UCSD-AML1 (cell line): ENCODE results near the gene AGO3.
"Not testable (repeated sequence)": the region's sequence is repeated elsewhere in the genome, so short reads cannot be mapped to it uniquely, and the experiment has no call there.

Source experiments
- DNase-seq: peaks from one replicate; lab custom pipeline; 2025; ENCODE audit not compliant: unreplicated experiment; lab: John Stamatoyannopoulos, UW

Gene AGO3

DNA sequence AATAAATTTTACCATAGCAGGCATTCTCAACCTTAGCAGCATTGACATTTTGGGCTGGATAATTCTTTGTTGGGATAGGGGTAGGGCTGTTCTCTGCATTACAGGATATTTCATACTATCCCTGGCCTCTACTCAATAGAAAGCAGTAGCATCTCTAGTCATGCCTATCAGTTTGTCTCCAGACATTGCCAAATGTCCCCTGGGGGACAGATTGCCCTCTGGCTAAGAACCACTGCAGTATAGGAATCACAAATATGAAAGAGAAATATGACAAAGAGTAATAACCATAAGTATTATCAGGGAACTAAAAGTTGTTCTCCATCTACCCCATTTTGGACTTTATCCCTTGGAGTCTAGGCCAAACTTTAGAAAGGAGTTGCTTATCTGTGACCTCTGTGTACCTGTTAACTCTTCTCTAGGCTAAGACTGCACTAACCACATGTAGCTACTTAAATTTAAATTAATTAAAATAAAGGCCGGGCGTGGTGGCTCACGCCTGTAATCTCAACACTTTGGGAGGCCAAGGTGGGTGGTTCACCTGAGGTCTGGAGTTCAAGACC, 76.1 kb downstream of the AGO3 start:
- no peak for DNase-seq

DNA sequence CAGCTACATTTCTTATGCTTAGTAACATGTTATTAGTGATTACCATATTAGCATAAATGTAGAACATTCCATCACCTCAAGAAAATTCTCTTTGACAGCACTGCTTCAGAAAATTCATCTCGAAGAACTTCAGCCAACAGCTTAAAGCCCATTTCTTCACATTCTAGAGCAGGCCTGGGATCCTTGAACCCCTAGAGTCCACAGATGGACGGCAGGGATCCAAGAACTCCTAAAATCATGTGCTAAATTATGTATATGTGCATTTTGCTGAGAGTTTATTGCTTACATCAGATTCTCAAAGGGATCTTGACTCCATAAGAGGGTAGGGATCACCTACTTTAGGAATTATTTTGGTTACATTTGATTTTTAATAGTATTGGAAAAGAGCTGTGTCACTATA, 76.8 kb downstream of the AGO3 start:
- no peak for DNase-seq

DNA sequence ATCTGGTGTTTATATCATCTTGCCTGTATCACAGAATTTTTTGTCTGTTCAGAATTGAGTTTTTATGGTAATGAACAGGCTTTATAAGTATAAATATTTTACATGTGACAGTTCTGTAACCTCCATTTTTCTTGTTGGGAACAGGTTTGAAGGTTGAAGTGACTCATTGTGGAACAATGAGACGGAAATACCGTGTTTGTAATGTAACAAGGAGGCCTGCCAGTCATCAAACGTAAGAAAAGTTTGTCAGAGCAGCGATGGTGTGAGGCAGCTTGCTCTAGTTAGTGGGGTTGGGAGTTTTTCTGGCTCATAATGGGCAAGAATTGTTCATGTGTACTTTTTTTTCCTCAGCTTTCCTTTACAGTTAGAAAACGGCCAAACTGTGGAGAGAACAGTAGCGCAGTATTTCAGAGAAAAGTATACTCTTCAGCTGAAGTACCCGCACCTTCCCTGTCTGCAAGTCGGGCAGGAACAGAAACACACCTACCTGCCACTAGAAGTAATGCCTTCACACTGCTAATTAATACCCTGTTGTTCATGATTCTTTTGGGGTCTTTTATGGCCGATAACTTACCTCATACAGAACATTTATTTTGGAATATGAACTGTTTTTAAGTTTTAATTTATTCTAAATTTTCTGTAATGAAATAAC, 77.8 kb downstream of the AGO3 start:
- DNase-seq: no peak

DNA sequence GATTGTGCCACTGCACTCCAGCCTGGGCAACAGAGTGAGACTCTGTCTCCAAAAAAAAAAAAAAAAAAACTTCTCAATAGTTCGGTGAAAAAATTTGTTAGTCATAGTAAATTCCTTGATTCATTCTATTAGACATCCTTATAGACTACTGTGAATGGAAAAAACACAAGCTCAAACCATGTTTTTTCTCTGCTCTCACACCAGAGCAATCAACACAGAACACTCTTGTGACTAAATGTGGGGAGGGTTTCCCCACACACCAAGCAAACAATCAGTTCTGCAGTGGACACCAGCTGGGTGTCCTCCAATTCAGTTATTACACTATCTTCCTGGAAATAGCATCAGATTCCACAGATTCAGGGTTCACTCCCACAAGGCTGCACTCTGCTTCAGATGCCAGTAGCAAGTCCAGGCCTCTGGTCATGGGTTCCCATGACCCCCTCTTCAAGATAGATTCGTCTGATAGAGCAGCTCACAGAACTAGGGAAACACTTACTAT, 83.9 kb downstream of the AGO3 start:
- no peak for DNase-seq

DNA sequence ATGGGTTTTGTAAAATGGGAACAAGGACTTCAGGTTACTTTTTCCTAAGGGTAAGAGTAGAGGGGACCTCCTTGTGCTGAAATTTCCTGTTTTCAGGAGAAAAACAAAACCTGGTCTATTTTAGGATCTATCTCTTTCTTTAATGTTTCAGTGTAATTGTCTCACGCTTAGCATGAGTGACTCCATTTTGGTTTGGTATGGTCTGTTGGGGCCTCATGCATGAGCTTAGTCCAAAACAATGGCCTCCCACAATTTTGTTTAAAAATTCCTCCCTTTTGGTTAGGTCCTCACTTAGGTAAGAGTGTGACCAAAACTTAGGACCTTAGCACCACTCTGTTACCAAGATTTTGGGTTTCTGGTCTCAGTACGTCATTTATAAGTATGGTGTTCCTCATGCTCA, 85.8 kb downstream of the AGO3 start:
- DNase-seq: no peak

DNA sequence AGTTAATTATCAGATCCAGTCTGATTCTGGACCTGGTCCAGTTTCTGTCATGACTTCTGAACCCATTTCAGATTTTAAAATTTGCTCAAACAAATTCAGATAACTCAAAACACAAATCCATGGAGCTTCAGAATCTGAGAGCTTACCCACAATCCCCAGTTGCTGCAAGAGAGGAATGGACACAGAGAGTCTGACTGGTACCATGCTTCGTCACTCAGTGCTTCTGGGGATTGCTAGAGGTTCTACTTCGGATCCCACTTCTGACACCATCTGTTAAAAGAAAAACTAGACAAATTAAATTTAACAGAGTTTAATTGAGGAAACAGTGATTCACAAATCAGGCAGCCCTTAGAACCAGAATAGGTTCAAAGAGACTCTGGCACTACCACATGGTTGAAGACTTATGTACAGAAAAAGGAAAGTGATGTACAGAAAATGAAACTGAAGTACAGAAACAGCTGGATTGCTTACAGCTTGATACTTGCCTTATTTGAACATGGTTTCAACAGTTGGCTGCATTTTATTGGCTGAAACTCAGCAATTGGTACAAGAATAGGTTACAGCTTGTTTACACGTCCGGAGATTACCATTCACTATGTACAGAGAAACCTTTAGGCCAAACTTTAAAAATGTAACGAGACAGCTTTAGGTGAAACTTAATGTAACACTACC, 92.3 kb downstream of the AGO3 start:
- DNase-seq: no peak

DNA sequence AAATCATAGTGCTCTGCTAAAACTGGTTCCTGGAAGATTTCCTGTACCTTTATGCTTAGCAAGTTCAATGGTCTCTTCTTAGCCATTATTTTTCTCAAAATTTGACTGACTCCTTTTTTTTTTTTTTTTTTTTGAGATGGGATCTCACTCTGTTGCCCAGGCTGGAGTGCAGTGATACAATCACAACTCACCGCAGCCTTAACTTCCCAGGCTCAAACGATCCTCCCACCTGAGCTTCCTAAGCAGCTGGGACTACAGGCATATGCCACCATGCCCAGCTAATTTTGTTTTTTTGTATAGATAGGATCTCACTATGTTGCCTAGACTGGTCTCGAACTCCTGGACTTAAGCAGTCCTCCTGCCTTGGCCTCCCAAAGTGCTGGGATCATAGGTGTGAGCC, 93.1 kb downstream of the AGO3 start:
- DNase-seq: not testable (repeated sequence)

DNA sequence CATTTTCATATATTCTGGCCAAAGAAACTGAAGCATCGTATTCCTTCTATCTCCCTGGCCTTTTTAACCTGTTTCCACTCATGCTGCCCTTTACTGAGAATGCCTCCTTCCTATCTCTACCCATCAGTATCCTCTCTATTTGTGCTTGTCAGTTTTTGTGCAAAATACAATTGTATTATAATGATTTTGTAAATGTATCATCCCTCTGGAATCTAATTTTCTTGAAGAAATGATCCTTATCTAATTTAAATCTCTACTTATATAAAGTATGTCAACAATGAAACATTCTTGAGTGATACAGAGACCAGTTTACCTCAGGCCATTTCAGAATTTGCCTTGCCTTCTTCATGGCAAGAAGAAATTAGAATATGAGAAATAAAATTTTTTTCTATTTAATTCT, 93.9 kb downstream of the AGO3 start:
- no peak for DNase-seq

DNA sequence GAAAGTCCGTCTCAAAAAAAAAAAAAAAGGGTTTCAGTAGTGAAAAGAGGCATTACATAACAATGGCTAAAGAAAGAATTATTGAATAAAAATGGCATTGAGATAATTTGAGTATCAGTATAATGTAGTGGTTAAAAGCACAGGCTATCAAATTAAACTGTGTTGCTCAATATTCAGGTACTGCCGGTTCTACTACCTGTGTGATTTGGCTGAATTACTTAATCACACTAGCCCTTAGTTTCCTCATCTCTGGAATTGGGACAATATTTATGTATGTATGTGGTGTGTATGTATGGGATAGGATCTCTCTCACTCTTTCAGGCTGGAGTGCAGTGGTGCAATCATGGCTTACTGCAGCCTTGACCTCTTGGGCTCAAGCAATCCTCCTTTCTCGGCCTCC, 96.9 kb downstream of the AGO3 start:
- no peak for DNase-seq

DNA sequence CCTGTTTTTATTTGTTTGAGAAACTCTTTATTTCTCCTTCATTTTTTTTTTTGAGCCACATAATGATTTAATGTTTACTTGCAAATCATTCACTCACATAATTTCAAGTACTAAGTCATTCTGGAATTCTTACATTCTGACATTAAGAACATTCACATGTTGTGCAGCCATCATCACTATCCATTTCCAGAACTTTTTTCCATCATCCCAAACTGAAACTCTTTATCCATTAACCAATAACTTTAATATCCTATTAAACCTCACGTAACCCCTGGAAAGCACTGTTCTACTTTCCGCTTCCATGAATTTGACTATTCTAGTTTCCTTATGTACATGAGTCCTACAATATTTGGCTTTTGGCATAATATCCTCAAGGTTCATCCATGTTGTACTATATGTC, 100.5 kb downstream of the AGO3 start:
- no peak for DNase-seq

DNA sequence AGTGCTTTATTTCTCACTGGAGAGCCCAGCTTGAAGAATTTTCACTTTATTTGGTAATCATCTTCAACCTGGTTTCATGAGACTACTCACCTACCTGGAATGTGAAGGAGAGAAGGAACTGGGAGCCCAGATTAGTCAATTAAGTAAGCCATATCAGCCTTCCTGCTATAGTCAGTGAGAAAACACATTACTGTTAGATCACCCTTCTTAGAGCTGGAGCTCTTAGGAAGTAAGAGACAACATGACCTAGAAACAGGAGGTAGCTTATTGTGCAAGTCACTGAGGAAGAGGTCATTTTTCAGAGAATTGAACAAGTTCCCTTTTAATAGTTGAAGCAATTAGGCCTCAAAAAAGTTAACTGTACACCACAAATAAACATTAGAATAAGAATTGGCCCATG, 103.8 kb downstream of the AGO3 start:
- DNase-seq: no peak

DNA sequence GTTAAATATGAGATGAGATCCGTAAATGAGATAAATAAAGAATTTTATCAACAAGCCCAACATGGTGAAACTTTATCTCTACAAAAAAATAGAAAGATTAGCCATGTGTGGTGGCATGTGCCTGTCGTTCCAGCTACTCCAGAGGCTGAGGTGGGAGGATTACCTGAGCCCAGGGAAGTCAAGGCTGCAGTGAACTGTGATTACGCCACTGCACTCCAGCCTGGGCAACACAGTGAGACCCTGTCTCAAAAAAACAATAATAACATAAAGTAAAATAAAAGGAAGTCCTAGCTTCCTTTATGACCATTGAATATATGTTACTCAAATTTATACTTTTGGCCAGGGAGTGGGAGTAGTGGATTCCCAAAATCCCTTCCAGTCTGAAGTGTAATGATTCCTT, 104.2 kb downstream of the AGO3 start:
- no peak for DNase-seq

DNA sequence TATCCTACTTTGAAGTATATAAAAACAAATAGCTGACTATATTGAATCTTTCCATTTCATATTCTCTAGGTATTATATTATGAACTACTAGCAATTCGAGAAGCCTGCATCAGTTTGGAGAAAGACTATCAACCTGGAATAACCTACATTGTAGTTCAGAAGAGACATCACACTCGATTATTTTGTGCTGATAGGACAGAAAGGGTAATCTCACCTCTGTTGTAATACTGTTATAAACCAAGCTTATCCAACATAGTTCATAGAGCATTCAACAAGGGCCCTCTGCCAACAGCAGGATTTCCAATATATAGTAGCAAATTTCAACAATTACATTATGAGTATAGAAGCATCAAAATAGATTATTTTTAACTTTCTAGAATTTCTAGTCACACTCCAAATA, 109.3 kb downstream of the AGO3 start:
- no peak for DNase-seq

DNA sequence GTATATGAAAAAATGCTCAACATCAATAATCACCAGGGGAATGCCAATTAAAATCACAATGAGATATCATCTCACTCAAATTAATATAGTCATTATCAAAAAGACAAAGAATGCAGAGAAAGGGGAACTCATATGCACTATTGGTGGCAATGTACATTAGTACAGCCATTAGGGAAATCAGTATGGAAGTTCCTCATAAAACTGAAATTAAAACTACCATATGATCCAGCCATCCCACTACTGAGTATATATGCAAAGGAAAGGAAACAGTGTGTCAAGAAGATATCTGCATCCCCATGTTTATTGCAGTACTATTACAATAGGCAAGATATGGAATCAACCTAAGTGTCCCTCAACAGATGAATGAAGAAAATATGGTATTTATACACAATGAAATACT, 120.9 kb downstream of the AGO3 start:
- DNase-seq: no peak

DNA sequence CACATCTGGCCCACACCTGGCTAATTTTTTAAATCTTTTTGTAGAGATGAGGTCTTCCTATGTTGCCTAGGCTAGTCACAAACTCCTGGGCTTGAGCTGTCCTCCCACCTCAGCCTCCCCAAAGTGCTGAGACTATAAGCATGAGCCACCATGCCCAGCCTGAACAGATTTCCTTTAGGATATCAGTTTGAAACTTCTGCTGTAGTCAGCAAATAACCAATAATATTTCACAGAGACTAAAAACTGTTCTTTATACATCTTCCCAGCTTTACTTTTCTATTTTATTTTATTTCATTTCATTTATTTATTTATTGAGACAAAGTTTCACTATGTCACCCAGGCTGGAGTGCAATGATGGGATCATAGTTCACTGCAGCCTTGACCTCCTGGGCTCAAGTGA, 123.1 kb downstream of the AGO3 start:
- no peak for DNase-seq

DNA sequence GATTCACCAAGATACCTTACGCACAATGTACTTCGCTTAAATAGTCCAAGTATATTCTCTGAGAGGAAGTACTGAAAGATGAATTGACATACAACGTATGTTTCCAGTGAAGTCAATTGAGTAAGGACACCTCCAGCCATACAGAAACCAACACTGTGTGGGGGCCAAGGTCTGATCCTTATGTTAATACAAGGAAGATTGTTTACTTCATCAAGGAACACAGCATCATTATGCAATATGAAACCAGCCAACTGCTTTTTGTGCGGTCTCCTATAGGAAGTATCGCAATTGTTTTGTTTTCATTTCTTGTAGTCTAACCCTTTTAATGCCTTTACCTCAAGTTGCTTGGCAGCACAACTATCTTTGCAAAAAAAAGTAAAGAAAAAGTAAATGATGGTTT, 124.8 kb downstream of the AGO3 start:
- DNase-seq: no peak

DNA sequence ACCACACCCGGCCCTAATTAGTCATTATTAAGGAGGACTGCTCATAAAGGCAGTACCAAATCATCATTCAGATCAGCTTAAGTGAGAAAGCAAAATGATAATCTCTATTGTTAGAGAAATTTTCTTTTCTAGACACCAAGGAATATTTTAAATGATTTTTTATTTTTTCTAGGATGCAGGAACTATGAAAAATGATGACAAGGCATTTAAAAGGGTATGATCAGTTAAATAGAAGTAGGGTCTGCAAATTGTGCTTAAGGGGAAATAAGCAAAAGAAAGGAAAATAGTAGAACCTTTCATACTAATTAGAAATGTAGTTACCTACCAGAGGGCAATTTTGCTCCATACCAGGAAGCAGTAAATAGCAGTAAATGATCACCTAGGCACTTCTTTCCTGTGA, 131.4 kb downstream of the AGO3 start:
- DNase-seq: no peak

DNA sequence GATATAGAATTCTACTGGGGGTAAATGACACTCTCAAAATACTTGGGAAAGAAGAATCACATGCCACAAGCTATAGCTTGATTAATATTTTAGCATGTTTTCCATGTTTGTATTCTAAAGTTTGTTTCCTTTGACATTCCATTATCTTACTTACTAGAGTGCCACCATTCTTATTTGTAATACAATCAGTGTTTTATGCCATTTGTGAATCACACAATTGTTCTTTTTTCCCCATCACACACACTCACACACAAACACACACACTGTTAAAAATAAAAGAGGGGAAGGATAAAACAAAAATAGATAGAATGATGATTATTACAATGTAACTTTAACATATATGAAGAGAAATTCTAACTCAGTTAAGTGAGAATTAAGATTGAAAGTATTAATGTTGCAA, 137.0 kb downstream of the AGO3 start:
- no peak for DNase-seq

DNA sequence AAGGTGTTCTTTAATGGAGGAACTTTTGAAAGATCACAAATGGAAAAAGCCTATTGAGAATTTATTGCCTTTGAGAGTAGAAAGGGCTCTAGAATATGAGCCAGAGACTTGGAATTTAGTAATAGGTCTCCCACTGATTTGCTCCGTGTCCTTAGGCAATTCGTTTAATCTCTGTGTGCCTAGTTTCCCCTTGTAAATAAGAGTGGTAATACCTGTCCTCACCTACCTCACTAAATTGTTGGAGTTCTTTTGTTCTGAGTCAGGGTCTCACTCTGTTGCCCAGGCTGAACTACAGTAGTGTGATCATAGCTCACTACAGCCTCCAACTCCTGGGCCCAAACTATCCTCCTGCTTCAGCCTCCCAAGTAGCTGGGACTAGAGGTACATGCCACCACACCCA, 138.0 kb downstream of the AGO3 start:
- DNase-seq: no peak

DNA sequence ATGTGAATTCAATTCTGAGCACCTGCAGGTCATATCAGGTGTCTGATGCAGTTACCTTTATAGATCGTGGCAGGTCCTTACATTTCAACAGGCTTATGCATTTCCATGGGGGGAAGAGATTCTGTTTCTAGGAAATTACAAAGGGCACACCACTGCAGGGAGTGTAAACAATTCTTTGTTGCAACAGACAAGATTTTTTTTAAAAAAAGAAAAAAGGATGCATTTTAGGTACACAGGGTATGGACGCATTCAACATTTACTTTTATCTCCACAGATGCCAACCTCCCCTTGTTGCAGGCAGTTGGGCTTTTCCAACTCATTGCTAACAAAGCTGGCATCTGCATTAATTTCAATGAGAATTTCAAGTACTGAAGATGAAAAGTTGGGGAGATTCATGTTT, 139.4 kb downstream of the AGO3 start:
- no peak for DNase-seq

DNA sequence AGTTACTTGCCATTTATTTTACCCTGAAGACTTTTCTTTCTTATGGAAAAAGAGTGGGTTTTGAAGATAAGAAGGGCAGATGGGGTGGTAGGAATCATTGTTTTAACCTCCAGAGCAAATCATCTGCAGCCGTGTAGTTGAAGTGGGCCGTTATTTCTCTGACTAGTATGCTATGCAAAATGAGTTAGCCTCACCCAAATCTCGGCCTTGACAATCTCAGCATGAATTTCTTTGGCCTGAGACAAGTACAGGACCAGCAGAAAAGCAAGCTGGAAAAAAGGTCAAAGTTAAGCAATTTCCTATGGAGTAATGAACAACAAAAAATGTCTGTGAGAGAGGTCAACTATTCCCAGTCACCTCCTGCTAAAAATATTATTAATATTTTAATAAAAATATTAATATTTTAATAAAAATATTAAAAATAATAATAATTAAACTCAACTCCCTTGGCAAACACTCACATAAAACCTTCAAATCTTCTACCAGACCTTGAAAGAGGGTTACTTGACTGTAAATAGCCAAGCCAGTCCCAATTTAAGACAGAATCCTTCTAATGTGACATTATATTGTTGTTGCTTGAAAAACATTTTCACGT, 146.2 kb downstream of the AGO3 start:
- no peak for DNase-seq

DNA sequence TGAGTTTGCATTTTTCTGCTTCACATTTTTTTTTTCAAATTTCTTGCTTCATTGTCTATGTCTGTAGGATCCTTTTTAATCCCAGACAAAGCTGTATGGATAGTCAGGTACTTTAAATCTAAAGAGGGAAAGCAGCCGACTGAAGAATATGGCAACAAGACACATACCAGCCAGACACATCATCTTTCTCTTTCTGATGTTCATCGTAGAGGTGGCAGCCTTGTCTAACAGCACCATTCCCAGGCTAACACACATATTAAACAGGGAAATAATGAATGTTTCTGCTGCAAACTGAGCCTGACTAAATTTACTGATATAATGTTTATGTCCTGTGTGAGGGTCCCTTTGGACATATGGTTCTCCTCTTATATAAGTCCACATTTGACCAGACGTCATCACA, 149.3 kb downstream of the AGO3 start:
- DNase-seq: no peak
